MM.1S (cell line): ENCODE data around the gene ZNF462.

Experiments
- EZH2 ChIP-seq: fragments of 300-600 bp; sonication (generic); optimal IDR thresholded peaks from 2 replicates; pipeline ENCODE3; 2017; ENCODE audit warnings: low read depth, mild to moderate bottlenecking, antibody characterized with exemption, low read length, mixed read lengths
- EZH2phosphoT487 ChIP-seq: fragments of 300-600 bp; sonication (generic); IDR thresholded peaks from 2 replicates; pipeline ENCODE4 v1.6.1; 2018; ENCODE audit warnings: antibody characterized with exemption, low read length
- TF ChIP-seq, protein P1 (sequence below): fragments of 300-600 bp; sonication (generic); IDR thresholded peaks from 2 replicates; pipeline ENCODE4 v1.5.1; 2016; ENCODE audit warnings: antibody characterized with exemption, low read length, mixed read lengths

DNA sequence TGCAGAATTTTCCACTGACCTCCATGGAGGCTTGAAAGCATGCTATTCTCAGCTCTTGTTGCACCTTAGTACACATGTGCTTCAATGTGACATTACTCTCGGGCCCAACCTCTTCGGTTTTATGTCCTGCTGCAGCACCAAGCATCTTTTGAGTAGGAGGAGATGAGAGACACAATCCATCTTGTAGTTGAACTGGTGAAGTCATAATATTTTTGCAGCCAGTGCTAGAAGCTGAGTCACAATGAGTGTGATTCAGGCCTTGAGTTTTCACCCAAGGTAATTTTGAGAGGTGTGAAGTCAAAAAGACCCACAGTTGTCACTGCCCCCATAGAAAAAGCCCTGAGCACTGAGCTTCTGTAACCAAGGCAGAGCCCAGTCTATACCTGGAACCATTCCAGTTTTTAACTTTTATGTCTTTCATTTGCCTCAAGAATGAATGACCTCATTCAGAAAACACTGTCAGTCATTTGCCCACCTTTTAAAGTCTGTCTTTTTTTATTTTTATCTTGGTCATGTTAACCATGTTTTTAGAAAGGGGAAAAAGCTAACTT, 117.7 kb downstream of the ZNF462 start:
- TF ChIP-seq, protein P1, sequence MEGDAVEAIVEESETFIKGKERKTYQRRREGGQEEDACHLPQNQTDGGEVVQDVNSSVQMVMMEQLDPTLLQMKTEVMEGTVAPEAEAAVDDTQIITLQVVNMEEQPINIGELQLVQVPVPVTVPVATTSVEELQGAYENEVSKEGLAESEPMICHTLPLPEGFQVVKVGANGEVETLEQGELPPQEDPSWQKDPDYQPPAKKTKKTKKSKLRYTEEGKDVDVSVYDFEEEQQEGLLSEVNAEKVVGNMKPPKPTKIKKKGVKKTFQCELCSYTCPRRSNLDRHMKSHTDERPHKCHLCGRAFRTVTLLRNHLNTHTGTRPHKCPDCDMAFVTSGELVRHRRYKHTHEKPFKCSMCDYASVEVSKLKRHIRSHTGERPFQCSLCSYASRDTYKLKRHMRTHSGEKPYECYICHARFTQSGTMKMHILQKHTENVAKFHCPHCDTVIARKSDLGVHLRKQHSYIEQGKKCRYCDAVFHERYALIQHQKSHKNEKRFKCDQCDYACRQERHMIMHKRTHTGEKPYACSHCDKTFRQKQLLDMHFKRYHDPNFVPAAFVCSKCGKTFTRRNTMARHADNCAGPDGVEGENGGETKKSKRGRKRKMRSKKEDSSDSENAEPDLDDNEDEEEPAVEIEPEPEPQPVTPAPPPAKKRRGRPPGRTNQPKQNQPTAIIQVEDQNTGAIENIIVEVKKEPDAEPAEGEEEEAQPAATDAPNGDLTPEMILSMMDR = no peak
- no peak for TF ChIP-seq EZH2
- no peak for TF ChIP-seq EZH2phosphoT487
